Heart left ventricle (tissue), 13 donors: Measurements from ENCODE around the gene CC2D2A.

Experiments used
- CTCF ChIP-seq, 12 donors: fragments of 200-600 bp; sonication (generic) in 4 of 12; IDR thresholded peaks; one replicate each; pipeline versions ENCODE4 v1.5.0 to v1.8.0; 2018 to 2022; ENCODE audit warnings: antibody characterized with exemption in 12 of 12, mild to moderate bottlenecking in 5 of 12
- POLR2A ChIP-seq, 2 donors: fragments of 450-650 bp; IDR thresholded peaks; one replicate each; pipeline ENCODE4 v1.6.1; 2017; ENCODE audit warnings: antibody characterized with exemption in 2 of 2, mild to moderate bottlenecking in 2 of 2, moderate library complexity in 2 of 2
- donor health status: ischemic (EF 13 %, LVEDD 7.1; RV severe dilation, severe dysfunction).
- donor health status: DM: no; HTN: yes; CAD: no.
- donor health status: DM: no; HTN: no; CAD: no.
- donor health status: ischemic (EF 25% LVEDD 6.9; RV normal size, moderate dysfunction).
- donor health status: ischemic (EF 25% LVEDD 5.7; RV mildly dilated, moderate dysfunction).
- donor health status: ischemic (EF 35%, LVEDD 5.7; RV mildly dilated, moderate dysfunction).
- donor health status: nonischemic (EF 11% LVEDD 7.7; RV severe dilation, severe dysfunction).
- donor health status: DM: yes; HTN: yes; CAD: no.
- donor health status: PGD.
- donor health status: ischemic (EF 29% LVEDD 5.4; RV normal size, mild dysfunction).
- donor health status: nonischemic (EF 23%, LVEDD 6.1; RV moderate dilation, normal function).

GRCh38 chr4:15488658-15489470 lies 19.2 kb downstream of the CC2D2A start:
- TF ChIP-seq CTCF (IDR thresholded peaks at IDR 0.05) (no peak), POLR2A (IDR thresholded peaks at IDR 0.05) (no peak)
